ENCODE data around the gene RNF112. TPM values are rescaled to one million over a fixed set of nuclear protein-coding genes. Genes with fewer than 3 reads are reported as not detected.

Gene RNF112
- total and polyA plus RNA-seq, 2 of the 13 experiments (the other 11 are each of a cell fraction or from before 2014, with no cell fraction given), result 0.05 TPM; not detected in 1

- TF ChIP-seq HOMEZ (CRISPR knock-in tag; IDR thresholded peaks at IDR 0.05; ENCODE audit: low read depth) (no peak), FLYWCH1 (CRISPR knock-in tag; IDR thresholded peaks at IDR 0.05) (no peak), PRDM4 (CRISPR knock-in tag; IDR thresholded peaks at IDR 0.05; ENCODE audit: borderline replicate concordance) (no peak), ZNF451 (CRISPR knock-in tag; IDR thresholded peaks at IDR 0.05) (peak; percentile 62; the same call in 1 of the 2 replicates), DMTF1 (CRISPR knock-in tag; IDR thresholded peaks at IDR 0.05) (no peak), DRAP1 (CRISPR knock-in tag; IDR thresholded peaks at IDR 0.05) (peak; percentile 55; the same call in 1 of the 2 replicates), GATAD2A (CRISPR knock-in tag; IDR thresholded peaks at IDR 0.05) (no peak; the same call in 1 of the 2 replicates), ZNF674 (CRISPR knock-in tag; IDR thresholded peaks at IDR 0.05; ENCODE audit: low read depth) (no peak), SOX13 (IDR thresholded peaks at IDR 0.05) (no peak), SOX13 (CRISPR knock-in tag; conservative IDR thresholded peaks at IDR 0.05 in 1 of 2, IDR thresholded peaks at IDR 0.05 in 1 of 2) (0 out of 4 replicates have a peak, but pooled peaks of 1 of the 2 experiments have one; percentile 7), HIC2 (CRISPR knock-in tag; IDR thresholded peaks at IDR 0.05; ENCODE audit: low read depth) (no peak), SMARCE1 (IDR thresholded peaks at IDR 0.05; ENCODE audit: borderline replicate concordance) (no peak), STAT6 (CRISPR knock-in tag; IDR thresholded peaks at IDR 0.05; ENCODE audit: borderline replicate concordance) (peak; percentile 89; the same call in 1 of the 2 replicates), ZNF337 (CRISPR knock-in tag; IDR thresholded peaks at IDR 0.05; ENCODE audit: borderline replicate concordance, low read depth) (no peak; the same call in 1 of the 2 replicates), ZNF589 (CRISPR knock-in tag; conservative IDR thresholded peaks at IDR 0.05) (0 out of 2 replicates have a peak, but pooled peaks have one; percentile 17)
Measured at GRCh38 chr17:19377602-19378415, 33.2 kb upstream of the RNF112 start (continued).

Measured in HepG2 (cell line).